ENCODE data around the gene DUSP1. TPM values are rescaled to one million over a fixed set of nuclear protein-coding genes. Genes with fewer than 3 reads are reported as not detected.

Gene DUSP1
- total and polyA plus RNA-seq, 2 experiments from 2014 or later, result 32.2 to 49.4 TPM

GRCh38 chr5:172805736-172806255 is 34.8 kb upstream of the DUSP1 start:
- no peaks in the 10 kb centered on the region for H3K9me3 ChIP-seq (ENCODE audit: low read depth)
- H3K4me1 ChIP-seq (ENCODE audit: low read depth), result no peaks in the 10 kb centered on the region
- no peak for DNase-seq (ENCODE audit: low read depth in 1 of 2, low spot score in 1 of 2)
- no peaks in the 10 kb centered on the region for H3K27me3 ChIP-seq
- no peaks in the 10 kb centered on the region for H3K36me3 ChIP-seq
- no peak overlapping the region for H3K27ac ChIP-seq
- TF ChIP-seq CTCF (IDR thresholded peaks at IDR 0.05; ENCODE audit: low read depth, low read length), result no peak
- H3K4me3 ChIP-seq, result no peak overlapping the region

- no peak for DNase-seq (ENCODE audit: low read depth in 1 of 2, low spot score in 1 of 2)
- Histone ChIP-seq H3K36me3 (no peaks in the 10 kb centered on the region), H3K4me3 (no peak overlapping the region), H3K9me3 (ENCODE audit: low read depth) (no peaks in the 10 kb centered on the region), H3K27me3 (no peaks in the 10 kb centered on the region), H3K27ac (no peak overlapping the region), H3K4me1 (ENCODE audit: low read depth) (no peaks in the 10 kb centered on the region)
- TF ChIP-seq CTCF (IDR thresholded peaks at IDR 0.05; ENCODE audit: low read depth, low read length), result no peak
Measured at GRCh38 chr5:172805018-172805683, 34.2 kb upstream of the DUSP1 start.

DNA sequence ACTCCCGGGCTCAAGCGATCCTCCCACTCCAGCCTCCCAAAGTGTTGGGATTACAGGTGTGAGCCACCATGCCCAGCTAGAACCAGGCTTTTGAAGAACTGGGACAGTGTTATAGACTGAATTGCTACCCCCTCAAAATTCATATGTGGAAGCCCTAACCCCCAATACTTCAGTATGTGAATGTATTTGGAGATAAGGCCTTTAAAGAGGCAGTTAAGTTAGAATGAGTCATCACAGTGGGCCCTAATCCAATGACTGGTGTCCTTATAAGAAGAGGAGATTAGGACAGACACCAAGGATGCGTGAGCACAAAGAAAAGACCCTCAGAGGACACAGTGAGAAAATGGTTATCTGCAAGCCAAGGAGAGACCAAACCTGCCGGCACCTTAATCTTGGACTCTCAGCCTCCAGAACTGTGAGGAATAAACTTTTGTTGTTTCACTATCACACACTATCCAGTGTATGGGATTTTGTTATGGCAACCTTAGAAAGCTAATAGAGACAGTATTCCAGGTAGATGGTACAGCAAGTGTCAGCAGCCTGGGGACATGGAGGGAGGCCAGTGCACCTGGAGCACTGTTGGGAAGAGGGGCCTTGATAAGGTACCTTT is 31.7 kb upstream of the DUSP1 start:
- Histone ChIP-seq H3K4me1 (ENCODE audit: low read depth) (no peaks in the 10 kb centered on the region), H3K9me3 (ENCODE audit: low read depth) (no peaks in the 10 kb centered on the region), H3K36me3 (no peaks in the 10 kb centered on the region), H3K27me3 (no peaks in the 10 kb centered on the region), H3K27ac (no peak overlapping the region), H3K4me3 (no peak overlapping the region)
- DNase-seq (ENCODE audit: low read depth in 1 of 2, low spot score in 1 of 2), result peak in 1 of 2 donors; percentile 70
- no peak for TF ChIP-seq CTCF (IDR thresholded peaks at IDR 0.05; ENCODE audit: low read depth, low read length)

DNA sequence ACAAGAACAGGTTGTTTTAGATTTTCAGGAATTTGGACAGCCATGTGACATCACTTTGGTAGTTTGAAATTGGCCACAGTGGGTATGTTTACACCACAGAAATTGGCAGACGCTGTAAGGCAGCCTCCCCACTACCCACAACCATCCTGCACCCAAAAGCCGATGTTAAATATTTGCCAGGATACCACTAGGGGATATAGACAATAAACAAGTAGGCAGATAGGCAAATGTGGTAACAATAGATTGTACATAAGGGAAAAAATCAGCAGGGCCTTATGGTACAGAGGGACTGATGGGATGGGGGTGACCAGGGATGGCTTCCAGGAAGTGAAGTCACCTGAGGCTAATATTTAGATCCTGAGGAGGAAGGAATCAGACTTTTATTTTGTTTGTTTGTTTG is 31.1 kb upstream of the DUSP1 start:
- Histone ChIP-seq H3K36me3 (no peaks in the 10 kb centered on the region), H3K27ac (no peak overlapping the region), H3K27me3 (no peaks in the 10 kb centered on the region), H3K4me3 (no peak overlapping the region), H3K9me3 (ENCODE audit: low read depth) (no peaks in the 10 kb centered on the region), H3K4me1 (ENCODE audit: low read depth) (no peaks in the 10 kb centered on the region)
- no peak for DNase-seq (ENCODE audit: low read depth in 1 of 2, low spot score in 1 of 2)
- no peak for TF ChIP-seq CTCF (IDR thresholded peaks at IDR 0.05; ENCODE audit: low read depth, low read length)

- H3K36me3 ChIP-seq, result no peaks in the 10 kb centered on the region
- H3K4me1 ChIP-seq (ENCODE audit: low read depth), result no peaks in the 10 kb centered on the region
- no peak for TF ChIP-seq CTCF (IDR thresholded peaks at IDR 0.05; ENCODE audit: low read depth, low read length)
- H3K4me3 ChIP-seq, result no peak overlapping the region
- H3K27ac ChIP-seq, result no peak overlapping the region
- no peaks in the 10 kb centered on the region for H3K9me3 ChIP-seq (ENCODE audit: low read depth)
- H3K27me3 ChIP-seq, result no peaks in the 10 kb centered on the region
- DNase-seq (ENCODE audit: low read depth in 1 of 2, low spot score in 1 of 2), result peak in 1 of 2 donors; percentile 90
Measured at GRCh38 chr5:172801179-172801671, 30.2 kb upstream of the DUSP1 start.

Data from cardiac muscle cell (in vitro differentiated cells and primary cell).